GM10266 (cell line): Measurements from ENCODE around the gene APOL1.

Experiments
- DNase-seq: peaks from one replicate; pipeline ENCODE4 v3.0.0; 2012; ENCODE audit errors: extremely low spot score
- CTCF ChIP-seq: IDR thresholded peaks from 2 replicates; pipeline ENCODE4 v1.5.1; 2012; ENCODE audit warnings: mild to moderate bottlenecking, low read depth; ENCODE audit not compliant: control insufficient read depth, insufficient read depth; ENCODE audit errors: missing control alignments

APOL1 gene

GRCh38 chr22:36297568-36297967 is 44.6 kb downstream of the APOL1 start:
- no peak for DNase-seq
- TF ChIP-seq CTCF: no peak

GRCh38 chr22:36298118-36298517 is 45.2 kb downstream of the APOL1 start:
- DNase-seq: no peak
- TF ChIP-seq CTCF: no peak

GRCh38 chr22:36298601-36299000 is 45.7 kb downstream of the APOL1 start:
- TF ChIP-seq CTCF: no peak
- DNase-seq: no peak

- no peak for TF ChIP-seq CTCF
- DNase-seq: no peak
These were observed 46.4 kb downstream of the APOL1 start for GRCh38 chr22:36299295-36299694.

GRCh38 chr22:36299911-36300310 is 47.0 kb downstream of the APOL1 start:
- no peak for DNase-seq

GRCh38 chr22:36300396-36301212 is 47.7 kb downstream of the APOL1 start:
- no peak for TF ChIP-seq CTCF

More at GRCh38 chr22:36299911-36300310, 47.0 kb downstream of the APOL1 start:
- no peak for TF ChIP-seq CTCF

GRCh38 chr22:36301384-36301828 is 48.5 kb downstream of the APOL1 start:
- TF ChIP-seq CTCF: peak; percentile 89
- DNase-seq: peak; percentile 85

More at GRCh38 chr22:36300396-36301212, 47.7 kb downstream of the APOL1 start:
- no peak for DNase-seq
